ENCODE data around the gene FAM110C.
"Not testable (repeated sequence)": the region's sequence is repeated elsewhere in the genome, so short reads cannot be mapped to it uniquely, and the experiment has no call there.

The FAM110C gene

DNA sequence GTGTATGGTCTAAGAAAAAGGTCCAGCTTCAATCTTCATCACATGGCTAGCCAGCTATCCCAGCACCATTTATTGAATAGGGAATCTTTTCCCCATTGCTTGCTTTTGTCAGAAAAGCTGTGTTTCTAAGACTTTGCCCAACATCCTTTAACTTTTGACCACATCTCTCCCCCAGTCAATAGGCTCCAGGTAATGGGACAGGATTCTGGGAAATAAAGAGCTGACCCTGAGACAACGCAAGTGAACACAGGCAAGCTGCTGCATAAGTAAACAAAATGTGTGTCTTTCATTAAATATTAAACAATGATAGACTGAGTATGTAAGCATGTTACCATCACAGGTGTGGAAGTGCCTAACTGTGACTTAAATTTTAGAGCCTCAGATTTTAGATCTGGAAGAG is 23.0 kb downstream of the FAM110C start:
- DNase-seq (ENCODE audit: extremely low read depth, insufficient read length), result no peak
- no peaks in the 10 kb centered on the region for H3K27me3 ChIP-seq (replicated peaks; ENCODE audit: control insufficient read depth, insufficient read depth, low read length)
- H3K4me3 ChIP-seq (replicated peaks; ENCODE audit: low read depth, low read length), result no peak overlapping the region
- no peak for TF ChIP-seq CTCF (IDR thresholded peaks at IDR 0.05; ENCODE audit: insufficient read depth, low read length, poor library complexity, severe bottlenecking)
- no peaks in the 10 kb centered on the region for H3K36me3 ChIP-seq (ENCODE audit: control insufficient read depth, insufficient read depth, low read length)

- DNase-seq (ENCODE audit: extremely low read depth, insufficient read length); H3K4me3 ChIP-seq (replicated peaks; ENCODE audit: low read depth, low read length); H3K27me3 ChIP-seq (replicated peaks; ENCODE audit: control insufficient read depth, insufficient read depth, low read length); H3K36me3 ChIP-seq (ENCODE audit: control insufficient read depth, insufficient read depth, low read length): not testable (repeated sequence)
Observed at GRCh38 chr2:22244-22643, 24.1 kb downstream of the FAM110C start.

GRCh38 chr2:20259-20658 is 26.0 kb downstream of the FAM110C start:
- H3K36me3 ChIP-seq (ENCODE audit: control insufficient read depth, insufficient read depth, low read length); H3K27me3 ChIP-seq (replicated peaks; ENCODE audit: control insufficient read depth, insufficient read depth, low read length); DNase-seq (ENCODE audit: extremely low read depth, insufficient read length); H3K4me3 ChIP-seq (replicated peaks; ENCODE audit: low read depth, low read length): not testable (repeated sequence)

DNA sequence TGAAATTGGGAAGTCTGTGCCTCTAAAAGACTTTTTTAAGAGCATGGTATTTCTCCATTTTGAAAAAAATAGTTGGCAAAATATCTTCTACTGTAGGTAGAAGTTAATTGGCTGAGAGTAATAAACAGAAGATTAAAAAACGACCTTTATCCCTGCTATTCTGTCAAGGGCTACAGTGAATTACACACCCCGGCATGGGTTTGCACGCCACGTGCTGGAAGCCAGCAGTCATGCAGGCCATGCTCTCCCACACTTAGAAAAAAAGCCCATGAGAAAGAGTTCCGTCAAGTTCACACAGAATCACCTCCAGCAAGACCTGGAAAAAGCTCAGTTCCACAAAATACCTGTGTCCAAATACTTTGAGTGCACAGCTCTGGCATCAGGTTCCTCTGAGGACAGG is 26.8 kb downstream of the FAM110C start:
- H3K4me3 ChIP-seq (replicated peaks; ENCODE audit: low read depth, low read length), result no peak overlapping the region
- H3K36me3 ChIP-seq (ENCODE audit: control insufficient read depth, insufficient read depth, low read length), result no peaks in the 10 kb centered on the region
- no peak for DNase-seq (ENCODE audit: extremely low read depth, insufficient read length)
- H3K27me3 ChIP-seq (replicated peaks; ENCODE audit: control insufficient read depth, insufficient read depth, low read length), result no peaks in the 10 kb centered on the region
- TF ChIP-seq CTCF (IDR thresholded peaks at IDR 0.05; ENCODE audit: insufficient read depth, low read length, poor library complexity, severe bottlenecking), result no peak

- H3K36me3 ChIP-seq (ENCODE audit: control insufficient read depth, insufficient read depth, low read length), result no peaks in the 10 kb centered on the region
- no peaks in the 10 kb centered on the region for H3K27me3 ChIP-seq (replicated peaks; ENCODE audit: control insufficient read depth, insufficient read depth, low read length)
- peak; percentile 51 for TF ChIP-seq CTCF (IDR thresholded peaks at IDR 0.05; ENCODE audit: insufficient read depth, low read length, poor library complexity, severe bottlenecking)
- DNase-seq (ENCODE audit: extremely low read depth, insufficient read length), result no peak
- H3K4me3 ChIP-seq (replicated peaks; ENCODE audit: low read depth, low read length), result no peak overlapping the region
Observed at GRCh38 chr2:18402-19271, 27.7 kb downstream of the FAM110C start.

GRCh38 chr2:15916-16315 is 30.4 kb downstream of the FAM110C start:
- not testable (repeated sequence) for DNase-seq (ENCODE audit: extremely low read depth, insufficient read length); H3K4me3 ChIP-seq (replicated peaks; ENCODE audit: low read depth, low read length); H3K36me3 ChIP-seq (ENCODE audit: control insufficient read depth, insufficient read depth, low read length); H3K27me3 ChIP-seq (replicated peaks; ENCODE audit: control insufficient read depth, insufficient read depth, low read length)

GRCh38 chr2:11248-11941 is 34.9 kb downstream of the FAM110C start:
- DNase-seq (ENCODE audit: extremely low read depth, insufficient read length), result peak; percentile 29
- TF ChIP-seq CTCF (IDR thresholded peaks at IDR 0.05; ENCODE audit: insufficient read depth, low read length, poor library complexity, severe bottlenecking), result peak; percentile 41
- no peaks in the 10 kb centered on the region for H3K36me3 ChIP-seq (ENCODE audit: control insufficient read depth, insufficient read depth, low read length)
- H3K27me3 ChIP-seq (replicated peaks; ENCODE audit: control insufficient read depth, insufficient read depth, low read length), result no peaks in the 10 kb centered on the region
- H3K4me3 ChIP-seq (replicated peaks; ENCODE audit: low read depth, low read length), result no peak overlapping the region

Measured in GM06990 (cell line).